A673 (cell line): ENCODE results near the gene CELSR1. TPM values are rescaled to one million over a fixed set of nuclear protein-coding genes. Genes with fewer than 3 reads are reported as not detected.

Source experiments
- BruUV-seq: library from RNA; stranded (reverse); fragments of 400-500 nt; replicated peaks from 2 replicates; lab custom pipeline; 2021; lab: Mats Ljungman, UMichigan
- CTCF ChIA-PET: fragments of 300-600 bp; sonication (Branson Sonifier 250); formaldehyde crosslinking; loops from one replicate; lab custom pipeline; 2022; ENCODE audit warnings: antibody characterized with exemption; lab: Charles Lee
- POLR2A ChIA-PET: fragments of 300-600 bp; sonication (Branson Sonifier 250); formaldehyde crosslinking; loops from one replicate; lab custom pipeline; 2022; ENCODE audit warnings: antibody characterized with exemption; ENCODE audit not compliant: low non-redundant PET; lab: Charles Lee
- DNase-seq: peaks from one replicate; pipeline ENCODE4 v3.0.0-alpha.2; 2015; ENCODE audit warnings: low spot score
- H3K27ac ChIP-seq: fragments of 200-600 bp; sonication (generic); 2 replicates; pipeline ENCODE4 v1.5.1; 2016; ENCODE audit warnings: mixed run types, low read depth, mild to moderate bottlenecking, mixed read lengths, antibody characterized with exemption, low read length; ENCODE audit not compliant: poor library complexity, severe bottlenecking
- H3K27me3 ChIP-seq: fragments of 200-600 bp; sonication (generic); replicated peaks from 2 replicates; pipeline ENCODE4 v1.6.1; 2017; ENCODE audit warnings: mixed run types, low read depth, mild to moderate bottlenecking, mixed read lengths, antibody characterized with exemption, low read length; ENCODE audit not compliant: insufficient read depth, poor library complexity
- H3K36me3 ChIP-seq: fragments of 200-600 bp; sonication (generic); 2 replicates; pipeline ENCODE4 v1.6.1; 2016; ENCODE audit warnings: mixed run types, mild to moderate bottlenecking, mixed read lengths, antibody characterized with exemption, low read length; ENCODE audit not compliant: insufficient read depth, poor library complexity, severe bottlenecking
- H3K4me1 ChIP-seq: fragments of 200-600 bp; sonication (generic); 2 replicates; pipeline ENCODE4 v1.6.1; 2017; ENCODE audit warnings: mixed run types, mild to moderate bottlenecking, mixed read lengths, antibody characterized with exemption, low read length; ENCODE audit not compliant: insufficient read depth, poor library complexity, severe bottlenecking
- H3K4me3 ChIP-seq: fragments of 200-600 bp; sonication (generic); 2 replicates; pipeline ENCODE4 v1.5.1; 2016; ENCODE audit warnings: low read depth, mixed run types, mild to moderate bottlenecking, mixed read lengths, low read length; ENCODE audit not compliant: poor library complexity, severe bottlenecking
- H3K9me3 ChIP-seq: fragments of 200-600 bp; sonication (generic); 2 replicates; pipeline ENCODE4 v1.6.1; 2016; ENCODE audit warnings: mixed run types, low read depth, mild to moderate bottlenecking, mixed read lengths, antibody characterized with exemption, low read length; ENCODE audit not compliant: poor library complexity, severe bottlenecking
- CTCF ChIP-seq: fragments of 300-800, 200-600 bp; sonication (generic); conservative IDR thresholded peaks from 2 replicates; pipeline ENCODE4 v1.5.1; 2017; ENCODE audit warnings: low read depth, mild to moderate bottlenecking, antibody characterized with exemption, low read length, moderate library complexity, mixed read lengths
- EZH2 ChIP-seq: fragments of 200-600 bp; sonication (generic); IDR thresholded peaks from 2 replicates; pipeline ENCODE4 v1.6.1; 2017; ENCODE audit warnings: borderline replicate concordance, low read depth, mild to moderate bottlenecking, mixed read lengths, antibody characterized with exemption, low read length; ENCODE audit not compliant: poor library complexity, severe bottlenecking
- intact Hi-C: fragments of 100-400 bp; cut with micrococcal nuclease; formaldehyde crosslinking; loops from one replicate; pipeline ENCODE4 v1.10.0; 2022; ENCODE audit not compliant: unreplicated experiment
- total RNA-seq: library from RNA; stranded (reverse); gene quantifications from 2 replicates; pipeline ENCODE4 v1.2.3, GENCODE V29; 2021

Gene CELSR1
- total RNA-seq, 1 experiment from 2014 or later, result 2.3 TPM

DNA sequence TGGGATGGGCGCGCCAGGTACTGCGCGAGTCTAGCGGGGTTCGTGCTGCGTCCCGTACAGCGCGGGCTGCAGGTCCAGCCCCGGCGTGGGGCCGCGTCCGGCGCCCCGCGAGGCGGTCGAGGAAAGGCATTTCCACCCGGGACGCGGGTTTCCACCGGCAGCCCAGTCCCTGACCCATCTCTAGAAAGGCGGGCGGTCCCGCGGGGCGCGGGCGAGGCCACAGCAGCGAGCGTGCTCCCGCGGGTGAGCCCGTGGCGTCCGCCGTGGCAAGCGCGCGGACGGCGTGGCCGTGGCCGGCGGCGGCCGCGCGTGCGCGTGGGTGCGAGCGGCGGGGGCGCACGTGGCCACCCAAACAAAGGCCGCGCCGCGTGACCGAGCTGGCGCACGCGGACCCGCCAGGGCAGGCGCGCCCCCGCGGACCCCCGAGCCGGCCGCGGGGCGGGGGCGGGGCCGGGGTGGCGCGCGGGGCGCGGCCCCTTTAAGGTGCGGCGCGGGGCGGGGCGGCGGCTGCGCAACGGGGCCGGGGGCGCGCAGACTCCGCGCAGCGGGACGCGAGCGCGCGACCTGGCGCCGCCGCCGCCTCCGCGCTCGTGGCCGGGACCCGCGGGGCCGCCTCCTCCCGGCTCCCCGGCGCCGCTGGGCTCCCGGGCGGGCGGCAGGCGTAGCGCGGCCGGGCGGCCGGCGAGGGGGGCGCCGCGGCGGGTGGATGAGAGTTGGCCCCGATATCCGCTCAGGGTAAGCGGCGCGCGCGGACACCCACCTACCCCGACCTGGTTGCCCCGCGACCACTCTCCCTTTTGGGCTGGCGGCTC, 39.3 kb upstream of the CELSR1 start:
- no TSS peak for BruUV-seq
- Histone ChIP-seq H3K4me3 (peak overlapping the region; percentile 64), H3K27me3 (no peaks in the 10 kb centered on the region), H3K36me3 (no peaks in the 10 kb centered on the region), H3K27ac (no peak overlapping the region), H3K4me1 (peaks cover 41% of the 10 kb centered on the region), H3K9me3 (peaks cover under 1% of the 10 kb centered on the region)
- DNase-seq, result peak; percentile 72
- TF ChIP-seq EZH2, result no peak
- TF ChIP-seq CTCF, result no peak
- intact Hi-C loops, result no loop called here
- CTCF ChIA-PET, result no interaction called here
- POLR2A ChIA-PET, result no interaction called here

DNA sequence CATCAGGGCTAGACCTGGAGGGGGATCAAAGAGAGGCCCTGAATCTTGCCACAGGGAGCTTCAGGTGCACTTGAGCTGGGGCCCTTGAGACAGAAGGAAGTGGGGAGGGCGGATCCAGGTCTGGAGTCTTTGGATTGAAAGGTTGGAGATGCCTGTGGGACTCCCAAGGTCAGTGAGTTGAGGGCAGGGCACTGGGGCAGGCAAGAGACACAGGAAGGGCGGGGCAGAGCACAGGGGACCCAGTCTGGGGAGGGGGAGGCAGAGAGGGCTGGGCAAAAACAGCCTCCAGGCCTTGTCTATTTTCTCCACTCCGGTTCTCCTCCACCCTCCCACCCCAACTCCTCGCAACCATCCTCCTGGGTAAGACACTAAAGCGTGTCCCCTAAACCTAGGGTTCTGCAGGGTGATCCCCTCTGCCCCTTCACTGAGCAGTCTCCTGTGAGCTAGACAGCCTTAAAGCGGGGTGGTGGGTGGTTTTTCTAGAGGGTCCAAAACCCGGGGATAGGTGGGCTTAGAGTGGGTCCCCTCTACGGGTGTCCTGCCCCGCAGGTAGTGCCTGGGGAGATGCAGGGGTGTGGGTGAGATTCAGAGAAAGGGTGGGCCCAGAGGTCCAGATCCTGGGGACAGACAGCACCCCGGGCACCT, 38.6 kb upstream of the CELSR1 start:
- peaks cover 34% of the 10 kb centered on the region for H3K4me1 ChIP-seq
- CTCF ChIA-PET, result no interaction called here
- TF ChIP-seq CTCF, result no peak
- no peak for TF ChIP-seq EZH2
- intact Hi-C loops, result no loop called here
- no peaks in the 10 kb centered on the region for H3K27me3 ChIP-seq
- POLR2A ChIA-PET, result no interaction called here
- H3K9me3 ChIP-seq, result peaks cover 8% of the 10 kb centered on the region
- no TSS peak for BruUV-seq
- peak overlapping the region; percentile 43 for H3K4me3 ChIP-seq
- DNase-seq, result no peak
- no peak overlapping the region for H3K27ac ChIP-seq
- no peaks in the 10 kb centered on the region for H3K36me3 ChIP-seq

DNA sequence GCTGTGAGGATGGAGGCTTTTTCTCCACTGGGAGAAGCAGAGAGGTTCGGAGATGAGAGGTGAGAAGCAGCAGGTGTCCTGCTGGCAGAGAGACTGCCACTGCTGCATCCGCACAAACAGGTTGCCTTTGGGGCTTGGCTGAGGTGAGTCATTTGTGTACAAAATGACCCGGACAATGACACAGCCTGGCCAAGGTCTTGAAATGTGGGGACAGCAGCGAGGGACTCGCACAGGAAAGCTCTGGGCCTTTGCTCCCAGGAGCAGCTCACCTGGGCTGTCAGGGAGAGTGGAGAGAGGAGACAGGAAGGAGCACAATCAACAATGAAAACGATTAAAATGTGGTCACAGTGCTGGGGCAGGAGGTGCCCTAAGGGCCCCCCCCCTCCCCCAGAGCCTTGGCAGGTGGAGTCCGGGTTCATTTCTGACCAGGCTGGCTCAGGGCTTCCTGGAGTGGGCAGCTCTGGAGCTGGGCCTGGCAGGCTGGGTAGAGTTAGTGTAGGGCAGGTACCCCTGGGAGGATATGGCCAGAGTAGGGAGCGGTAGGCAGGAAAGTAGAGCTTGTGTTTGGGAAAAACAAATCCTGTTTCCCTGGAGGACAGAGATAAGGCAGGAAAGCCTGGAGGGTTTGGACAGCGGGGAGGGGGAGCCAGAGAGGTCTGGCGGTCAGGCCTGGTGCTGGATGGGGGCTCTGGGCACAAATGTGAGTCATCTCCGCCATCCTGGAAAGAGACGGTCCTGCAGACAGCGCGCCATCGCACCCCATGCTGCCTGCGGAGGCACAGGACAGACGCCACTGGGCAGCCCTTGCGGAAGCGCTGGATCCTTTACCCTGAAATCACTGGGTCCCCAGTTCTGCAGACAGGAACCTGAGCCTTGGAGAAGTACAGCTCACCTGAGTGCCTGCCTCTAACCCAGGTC, 37.8 kb upstream of the CELSR1 start:
- intact Hi-C loops, result no loop called here
- POLR2A ChIA-PET, result no interaction called here
- Histone ChIP-seq H3K27me3 (no peaks in the 10 kb centered on the region), H3K4me3 (no peak overlapping the region), H3K4me1 (peaks cover 26% of the 10 kb centered on the region), H3K27ac (no peak overlapping the region), H3K9me3 (peaks cover 8% of the 10 kb centered on the region), H3K36me3 (no peaks in the 10 kb centered on the region)
- TF ChIP-seq EZH2, result no peak
- no peak for TF ChIP-seq CTCF
- no TSS peak for BruUV-seq
- no peak for DNase-seq
- CTCF ChIA-PET, result no interaction called here
